Measurements from ENCODE around the gene BICD1.

The BICD1 gene

GRCh38 chr12:32418903-32419519 is 312.4 kb downstream of the BICD1 start:
- DNase-seq = no peak

GRCh38 chr12:32419520-32419960 is 312.9 kb downstream of the BICD1 start:
- no peak for DNase-seq

DNA sequence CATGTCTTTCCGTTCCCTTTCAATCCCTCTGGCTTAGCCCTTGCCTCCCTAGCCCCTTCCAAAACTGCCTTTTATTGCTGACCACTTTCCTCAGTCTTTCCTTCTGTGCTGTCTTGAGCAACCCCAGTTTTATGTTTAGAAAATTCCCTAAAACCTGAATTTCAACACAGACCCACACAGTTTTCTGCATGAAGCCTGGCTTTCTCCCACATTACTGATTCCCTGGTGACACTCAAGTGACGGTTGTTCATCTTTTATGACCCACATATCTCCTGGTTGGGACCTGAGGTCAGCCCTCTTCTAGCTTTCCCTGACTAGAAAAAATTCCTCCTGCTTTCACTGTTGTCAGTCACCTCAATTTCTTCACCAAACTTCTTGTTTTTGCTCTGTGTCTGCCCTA is 313.7 kb downstream of the BICD1 start:
- no peak for DNase-seq

GRCh38 chr12:32423559-32423958 is 316.9 kb downstream of the BICD1 start:
- DNase-seq = no peak

DNA sequence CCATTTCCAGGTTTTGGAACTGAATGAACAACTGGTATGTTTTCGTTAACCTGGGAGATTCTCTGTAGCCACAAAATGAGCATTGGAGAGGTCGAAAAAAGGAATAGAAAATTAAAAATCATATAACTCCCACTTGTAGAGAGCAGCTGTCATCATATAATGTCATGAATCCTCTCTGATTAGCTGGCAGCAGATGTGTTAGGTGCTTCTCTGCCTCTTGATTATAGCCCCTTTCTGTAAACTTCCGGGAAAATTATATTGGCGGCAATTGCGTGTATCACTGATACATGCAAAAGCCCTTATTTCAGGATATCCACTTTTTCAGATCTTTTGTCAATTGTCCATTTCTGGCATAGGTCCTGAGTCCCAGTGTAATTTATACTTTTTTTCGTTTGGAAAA is 324.4 kb downstream of the BICD1 start:
- no peak for DNase-seq

Data from cerebellar nuclear complex (tissue), 1 donor.